Measurements from ENCODE around the gene SNAPC4.
"Not testable (repeated sequence)": the region's sequence is repeated elsewhere in the genome, so short reads cannot be mapped to it uniquely, and the experiment has no call there.

Gene SNAPC4

DNA sequence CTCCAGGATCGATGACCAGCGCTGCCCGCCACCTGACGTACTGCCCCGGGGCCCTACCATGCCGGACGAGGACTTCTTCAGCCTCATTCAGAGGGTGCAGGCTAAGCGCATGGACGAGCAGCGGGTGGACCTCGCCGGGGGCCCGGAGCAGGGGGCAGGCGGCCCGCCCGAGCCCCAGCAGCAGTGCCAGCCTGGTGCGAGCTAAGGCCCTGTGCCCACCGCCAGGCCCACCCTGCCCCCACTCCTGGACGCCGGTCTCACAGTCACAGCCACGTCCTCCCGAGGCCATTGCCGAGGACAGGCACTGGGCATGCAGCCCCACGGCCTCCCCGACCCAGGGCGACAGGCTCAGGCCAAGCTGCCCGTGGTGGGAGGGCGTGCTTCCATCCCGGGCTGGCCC lies 42.0 kb downstream of the SNAPC4 start:
- DNase-seq, result no peak

DNA sequence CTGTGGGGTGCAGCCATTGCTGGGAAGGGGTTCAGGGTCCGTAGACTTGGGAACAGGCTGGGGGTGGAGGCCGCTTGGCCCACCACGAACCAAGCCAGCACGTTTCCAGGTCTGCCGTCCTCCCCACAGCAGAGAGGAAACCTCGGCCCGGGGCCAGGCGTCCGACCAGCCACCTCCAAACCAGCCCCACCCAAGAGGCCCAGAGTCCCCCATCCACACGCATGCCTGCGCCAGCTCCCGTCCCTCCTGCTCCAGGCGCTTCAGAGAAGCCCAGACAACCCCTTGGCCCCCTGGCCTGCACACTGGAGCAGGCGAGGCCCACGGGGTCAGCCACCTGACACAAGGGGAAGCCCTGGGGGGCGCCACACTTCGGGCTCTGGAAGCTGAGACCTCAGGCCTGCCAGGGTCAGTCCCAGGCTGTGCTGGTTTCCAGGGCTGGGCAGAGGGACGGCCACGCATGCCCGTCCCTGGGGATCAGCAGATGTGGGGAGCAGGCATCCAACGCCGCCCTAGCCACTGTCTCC lies 42.7 kb downstream of the SNAPC4 start:
- no peak for DNase-seq

GRCh38 chr9:136355616-136356557 lies 44.1 kb downstream of the SNAPC4 start:
- no peak for DNase-seq

DNA sequence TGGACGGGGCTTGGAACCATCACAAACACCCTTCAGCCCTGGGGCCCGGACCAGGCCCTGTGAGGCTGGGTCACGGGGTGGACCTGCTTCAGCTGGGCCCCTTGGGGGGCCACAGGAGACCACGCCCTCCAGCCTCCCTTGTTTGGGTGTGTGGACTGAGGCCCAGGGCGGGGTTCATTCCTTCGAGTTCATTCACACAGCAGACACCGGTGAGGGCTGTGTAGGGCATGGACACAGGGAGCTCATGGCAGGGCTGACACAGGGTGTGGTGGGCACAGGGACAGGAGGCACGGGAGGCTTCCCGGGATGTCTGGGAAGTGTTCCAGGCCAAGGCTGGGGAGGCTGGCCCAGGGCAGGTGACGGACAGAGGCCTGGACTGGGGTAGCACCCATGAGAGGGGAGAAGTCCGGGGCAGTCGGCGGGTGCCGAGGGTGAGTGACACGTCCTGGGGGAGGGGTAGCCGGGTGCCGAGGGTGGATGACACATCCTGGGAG lies 45.3 kb downstream of the SNAPC4 start:
- DNase-seq, result no peak

DNA sequence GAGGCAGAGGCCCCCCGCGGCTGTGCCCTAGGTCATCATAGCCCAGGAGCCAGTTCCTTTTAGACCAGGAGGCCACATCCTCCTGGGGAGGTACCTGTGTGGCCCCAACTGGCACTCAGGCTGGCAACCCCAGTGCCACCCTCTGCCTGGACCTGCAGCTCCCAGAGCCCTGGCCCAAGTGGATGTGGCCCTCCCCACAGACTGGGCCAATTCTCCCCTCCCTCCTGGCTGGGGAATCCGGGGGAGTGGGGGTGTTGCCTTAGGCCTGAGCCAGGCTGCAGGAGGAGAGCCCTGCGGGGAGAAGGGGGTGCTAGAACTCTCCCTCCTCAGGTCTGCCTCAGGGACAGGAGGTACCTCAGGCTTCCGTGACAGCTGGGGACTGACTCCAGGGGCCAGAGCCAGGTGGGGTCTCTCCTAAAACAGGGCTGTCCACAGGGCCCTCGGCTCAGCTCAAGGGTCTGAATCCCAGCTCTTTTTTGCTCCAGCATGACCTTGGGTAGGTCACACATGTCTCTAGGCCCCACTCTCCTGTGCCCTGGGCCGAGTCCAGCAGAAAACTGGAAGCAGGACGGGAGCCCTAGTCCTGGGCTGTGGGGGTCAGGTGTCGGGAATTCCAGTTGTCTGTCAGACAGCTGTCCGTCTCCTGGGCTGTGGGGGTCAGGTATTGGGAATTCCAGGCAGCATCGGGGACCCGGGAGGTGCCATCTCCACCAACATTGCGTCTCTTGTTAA lies 46.0 kb downstream of the SNAPC4 start:
- no peak for DNase-seq

- no peak for DNase-seq
These were observed 46.9 kb downstream of the SNAPC4 start for GRCh38 chr9:136353088-136353487.

DNA sequence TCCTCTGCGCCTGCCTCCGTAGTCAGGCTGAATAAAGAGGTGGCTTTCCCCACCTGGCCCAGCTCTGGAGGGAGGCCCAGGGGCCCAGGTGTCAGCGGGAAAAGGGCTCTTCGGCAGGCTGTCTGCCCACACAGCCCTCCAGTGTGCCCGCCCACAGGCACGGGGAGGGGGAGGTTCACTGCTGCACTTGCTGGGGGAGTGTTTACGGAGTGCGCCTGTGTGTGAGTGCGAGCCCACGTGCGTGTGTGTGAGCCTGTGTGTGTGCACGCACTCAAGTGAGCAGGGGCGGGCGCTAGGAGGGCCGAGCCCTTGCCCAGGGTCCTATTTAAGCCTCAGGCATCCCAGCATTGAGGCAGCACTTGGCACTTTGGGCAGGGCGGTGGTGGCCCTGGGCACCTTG lies 47.3 kb downstream of the SNAPC4 start:
- DNase-seq, result peak in 1 of 56 donors; percentile 34

DNA sequence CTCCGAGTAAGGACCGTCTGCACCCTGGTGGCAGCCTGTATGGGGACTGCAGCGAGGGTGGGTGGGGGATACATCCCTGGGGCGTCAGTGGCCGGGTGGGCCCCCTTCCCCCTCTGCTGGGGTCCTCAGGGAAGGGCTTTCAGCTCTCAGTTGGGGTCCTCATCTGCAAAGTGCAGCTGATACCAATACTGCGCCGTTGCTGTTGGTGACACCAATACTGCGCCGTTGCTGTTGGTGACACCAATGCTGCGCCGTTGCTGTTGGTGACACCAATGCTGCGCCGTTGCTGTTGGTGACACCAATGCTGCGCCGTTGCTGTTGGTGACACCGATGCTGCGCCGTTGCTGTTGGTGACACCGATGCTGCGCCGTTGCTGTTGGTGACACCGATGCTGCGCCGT lies 48.1 kb downstream of the SNAPC4 start:
- not testable (repeated sequence) for DNase-seq

- DNase-seq, result peak in 11 of 56 donors; percentile 20 to 62 (median 34)
These were observed 48.6 kb downstream of the SNAPC4 start for GRCh38 chr9:136351252-136351800.
